Karpas-422 (cell line): ENCODE data around the gene ATRN. TPM values are rescaled to one million over a fixed set of nuclear protein-coding genes. Genes with fewer than 3 reads are reported as not detected.

ENCODE experiments used
- DNase-seq: peaks from one replicate; pipeline ENCODE4 v3.0.0-alpha.2; 2015
- H2AFZ ChIP-seq: fragments of 200-600 bp; sonication (generic); 2 replicates; pipeline ENCODE4 v1.6.1; 2014; ENCODE audit warnings: antibody characterized with exemption, low read length, mixed read lengths
- H3K27ac ChIP-seq: fragments of 200-600 bp; sonication (generic); 2 replicates; pipeline ENCODE4 v1.5.1; 2014; ENCODE audit warnings: mild to moderate bottlenecking, low read length, moderate library complexity
- H3K27me3 ChIP-seq: fragments of 200-600 bp; sonication (generic); 2 replicates; pipeline ENCODE4 v1.6.1; 2014; ENCODE audit warnings: low read length, mixed read lengths
- H3K36me3 ChIP-seq: fragments of 200-600 bp; sonication (generic); 2 replicates; pipeline ENCODE4 v1.6.1; 2014; ENCODE audit warnings: low read length, mixed read lengths; ENCODE audit not compliant: insufficient read depth
- H3K4me1 ChIP-seq: fragments of 200-600 bp; sonication (generic); 2 replicates; pipeline ENCODE4 v1.6.1; 2014; ENCODE audit warnings: mild to moderate bottlenecking, low read length, mixed read lengths
- H3K4me2 ChIP-seq: fragments of 200-600 bp; sonication (generic); 2 replicates; pipeline ENCODE4 v1.6.1; 2014; ENCODE audit warnings: low read length, low read depth, mild to moderate bottlenecking; ENCODE audit not compliant: poor library complexity, severe bottlenecking
- H3K4me3 ChIP-seq: fragments of 200-600 bp; sonication (generic); 2 replicates; pipeline ENCODE4 v1.5.1; 2014; ENCODE audit warnings: mild to moderate bottlenecking, antibody characterized with exemption, low read length, mixed read lengths
- H3K79me2 ChIP-seq: fragments of 200-600 bp; sonication (generic); 2 replicates; pipeline ENCODE4 v1.6.1; 2014; ENCODE audit warnings: mild to moderate bottlenecking, low read length, mixed read lengths
- H3K9ac ChIP-seq: fragments of 200-600 bp; sonication (generic); 2 replicates; pipeline ENCODE4 v1.6.0; 2014; ENCODE audit warnings: low read length
- H3K9me2 ChIP-seq: fragments of 200-600 bp; sonication (generic), shearing (Covaris generic); replicated peaks from 2 replicates; pipeline ENCODE4 v1.6.0; 2014; ENCODE audit warnings: mild to moderate bottlenecking, low read length, moderate library complexity; ENCODE audit not compliant: insufficient read depth
- H3K9me3 ChIP-seq: fragments of 300-700, 200-600 bp; sonication (generic); 2 replicates; pipeline ENCODE4 v1.6.1; 2014; ENCODE audit warnings: low read length, mixed read lengths
- H4K20me1 ChIP-seq: fragments of 200-600 bp; sonication (generic); 2 replicates; pipeline ENCODE4 v1.6.1; 2014; ENCODE audit warnings: mild to moderate bottlenecking, antibody characterized with exemption, low read length, low read depth; ENCODE audit not compliant: insufficient read depth
- total RNA-seq: library from RNA; depleted of rRNA; stranded (reverse); fragments of >200 nt; shearing (Covaris generic); gene quantifications from 2 replicates; pipeline ENCODE4 v1.2.3, GENCODE V29; 2014; ENCODE audit warnings: low replicate concordance

The ATRN gene
- total RNA-seq, 1 experiment from 2014 or later: 8.2 TPM

DNA sequence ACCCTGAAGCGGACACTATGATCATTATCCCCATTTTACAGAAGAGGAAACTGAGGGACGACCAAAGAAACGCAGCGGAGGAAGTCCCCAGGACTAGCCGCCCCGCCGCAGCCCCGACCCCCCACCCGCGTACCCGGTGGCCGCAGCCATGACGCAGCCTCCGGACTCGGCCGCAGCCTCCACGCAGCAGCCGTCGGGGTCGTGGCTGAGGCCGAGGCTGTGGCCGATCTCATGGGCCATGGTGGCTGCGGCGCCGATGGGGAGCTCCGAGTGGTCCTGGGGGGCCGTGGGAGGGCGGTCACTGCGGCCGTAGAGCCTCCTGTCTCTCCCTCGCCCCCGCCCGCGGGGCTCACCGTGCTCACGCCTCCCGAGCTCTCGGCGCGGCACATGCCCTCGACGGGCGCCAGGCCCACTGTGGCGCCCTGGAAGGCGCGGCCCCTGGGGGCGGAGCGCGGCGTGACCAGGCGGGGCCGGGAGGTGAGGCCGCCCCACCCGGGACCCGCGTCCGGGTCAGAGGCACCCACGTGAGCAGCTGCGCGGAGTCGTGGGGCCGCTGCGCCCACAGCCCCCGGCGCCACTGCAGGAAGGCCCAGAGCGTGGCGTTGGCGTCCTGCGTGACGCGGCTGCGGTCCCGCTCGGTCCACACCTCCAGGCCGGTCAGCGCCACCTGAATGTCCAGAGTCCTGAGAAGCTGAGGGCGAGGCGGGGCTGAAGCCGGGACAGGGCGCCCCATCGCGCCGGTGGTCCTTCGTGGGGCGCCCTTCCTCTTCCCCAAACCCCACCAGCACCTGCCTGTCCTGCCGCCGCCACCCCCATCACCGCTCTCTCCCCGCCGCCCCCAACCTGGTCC lies 202.6 kb downstream of the ATRN start:
- Histone ChIP-seq H3K4me1 (no peaks in the 10 kb centered on the region), H3K4me3 (no peak overlapping the region), H3K9me3 (no peaks in the 10 kb centered on the region), H2AFZ (no peak overlapping the region), H3K9me2 (no peaks in the 10 kb centered on the region), H3K27me3 (no peaks in the 10 kb centered on the region), H4K20me1 (no peaks in the 10 kb centered on the region), H3K9ac (no peak overlapping the region), H3K36me3 (no peaks in the 10 kb centered on the region), H3K79me2 (no peaks in the 10 kb centered on the region), H3K27ac (no peak overlapping the region), H3K4me2 (no peak overlapping the region)
- DNase-seq: no peak

DNA sequence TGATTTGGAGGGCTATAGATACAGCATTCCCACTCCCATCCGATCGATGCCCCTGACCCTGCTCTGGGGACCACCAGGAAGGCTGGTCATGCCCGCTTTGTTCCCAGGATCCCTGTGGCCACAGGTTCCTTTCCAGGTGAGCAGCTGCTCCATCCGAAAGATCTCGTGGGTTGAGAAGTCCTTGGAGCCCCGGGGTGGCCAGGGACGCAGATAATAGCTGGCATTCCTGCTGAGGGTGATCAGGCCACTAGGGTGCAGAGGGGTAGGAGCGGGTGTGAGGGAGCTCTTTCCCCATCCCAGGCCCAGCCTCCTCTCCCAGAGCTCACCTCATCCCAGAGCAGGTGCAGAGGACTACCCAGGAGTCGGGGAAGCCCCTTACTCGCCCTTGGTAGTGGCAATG lies 203.6 kb downstream of the ATRN start:
- Histone ChIP-seq H3K27me3 (no peaks in the 10 kb centered on the region), H3K9me2 (no peaks in the 10 kb centered on the region), H3K9ac (no peak overlapping the region), H3K27ac (no peak overlapping the region), H4K20me1 (no peaks in the 10 kb centered on the region), H3K4me1 (no peaks in the 10 kb centered on the region), H2AFZ (no peak overlapping the region), H3K9me3 (no peaks in the 10 kb centered on the region), H3K4me2 (no peak overlapping the region), H3K79me2 (no peaks in the 10 kb centered on the region), H3K4me3 (no peak overlapping the region), H3K36me3 (no peaks in the 10 kb centered on the region)
- DNase-seq: no peak

DNA sequence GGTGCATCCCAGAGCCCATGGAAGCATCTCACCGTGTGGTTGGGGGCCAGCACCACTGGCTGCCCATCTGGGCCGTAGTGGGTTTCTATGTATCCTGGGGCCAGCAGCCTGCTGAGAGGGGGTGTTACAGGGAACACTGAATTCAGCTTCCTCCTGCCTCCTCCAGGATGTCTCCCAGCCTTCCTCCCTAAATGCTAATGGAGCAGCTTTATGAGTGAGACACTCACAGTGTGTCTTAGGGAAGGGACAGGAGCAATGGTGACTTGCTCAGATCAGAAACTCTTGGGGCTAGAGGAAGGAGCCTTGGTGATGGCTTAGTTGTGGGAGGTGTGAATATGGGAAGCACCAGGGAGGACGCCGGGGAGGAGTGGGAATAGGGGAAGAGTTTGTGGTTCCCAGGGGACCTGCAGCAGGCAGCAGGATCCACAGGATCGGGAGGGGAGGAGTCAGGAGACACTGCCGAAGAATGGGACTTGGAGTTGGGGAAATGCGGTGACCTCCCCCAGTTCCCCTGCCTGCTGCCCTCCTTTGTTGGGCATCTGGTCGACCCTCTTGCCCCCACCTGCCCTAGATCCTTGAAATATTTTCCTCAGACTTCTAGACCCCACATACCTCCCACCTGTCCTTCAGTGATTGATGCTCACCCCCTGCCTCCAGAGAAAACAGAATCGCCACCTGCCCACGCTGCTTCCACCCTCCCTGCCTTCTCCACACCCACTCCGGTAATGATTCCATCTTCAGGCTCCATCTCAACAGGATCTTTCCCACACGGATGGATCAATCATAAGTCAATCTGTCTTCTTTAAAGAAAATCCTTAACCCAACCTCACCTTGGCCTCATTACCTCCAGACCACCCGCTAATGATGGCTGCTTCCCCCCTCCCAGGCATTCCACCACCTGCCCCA lies 204.4 kb downstream of the ATRN start:
- Histone ChIP-seq H3K27ac (no peak overlapping the region), H3K9me2 (no peaks in the 10 kb centered on the region), H2AFZ (no peak overlapping the region), H4K20me1 (no peaks in the 10 kb centered on the region), H3K36me3 (no peaks in the 10 kb centered on the region), H3K4me3 (no peak overlapping the region), H3K27me3 (no peaks in the 10 kb centered on the region), H3K9ac (no peak overlapping the region), H3K4me1 (no peaks in the 10 kb centered on the region), H3K79me2 (no peaks in the 10 kb centered on the region), H3K4me2 (no peak overlapping the region), H3K9me3 (no peaks in the 10 kb centered on the region)
- DNase-seq: no peak

DNA sequence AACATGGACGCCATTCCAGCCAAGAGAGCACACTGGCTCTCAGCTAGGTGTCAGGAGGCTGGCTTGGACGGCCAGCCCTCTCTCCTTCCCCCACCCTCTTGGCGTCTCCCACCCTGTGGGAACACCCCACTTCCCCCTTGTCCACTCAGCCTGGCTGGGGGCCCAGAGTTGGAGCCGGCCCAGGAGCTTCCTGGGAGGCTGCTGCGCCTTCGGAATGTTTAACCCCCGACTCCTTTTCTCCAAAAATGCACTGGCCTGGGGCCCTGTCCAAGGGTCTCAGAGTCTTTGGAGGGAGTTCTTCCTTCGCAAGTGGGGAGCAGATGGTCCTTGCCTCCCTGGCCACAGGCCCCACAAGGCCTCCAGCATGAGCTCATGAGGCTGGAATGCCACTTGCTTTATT lies 206.9 kb downstream of the ATRN start:
- Histone ChIP-seq H3K9me2 (no peaks in the 10 kb centered on the region), H2AFZ (no peak overlapping the region), H3K27me3 (no peaks in the 10 kb centered on the region), H3K9me3 (no peaks in the 10 kb centered on the region), H3K36me3 (no peaks in the 10 kb centered on the region), H3K27ac (no peak overlapping the region), H3K4me2 (no peak overlapping the region), H4K20me1 (no peaks in the 10 kb centered on the region), H3K9ac (no peak overlapping the region), H3K4me3 (no peak overlapping the region), H3K79me2 (no peaks in the 10 kb centered on the region), H3K4me1 (no peaks in the 10 kb centered on the region)
- no peak for DNase-seq

DNA sequence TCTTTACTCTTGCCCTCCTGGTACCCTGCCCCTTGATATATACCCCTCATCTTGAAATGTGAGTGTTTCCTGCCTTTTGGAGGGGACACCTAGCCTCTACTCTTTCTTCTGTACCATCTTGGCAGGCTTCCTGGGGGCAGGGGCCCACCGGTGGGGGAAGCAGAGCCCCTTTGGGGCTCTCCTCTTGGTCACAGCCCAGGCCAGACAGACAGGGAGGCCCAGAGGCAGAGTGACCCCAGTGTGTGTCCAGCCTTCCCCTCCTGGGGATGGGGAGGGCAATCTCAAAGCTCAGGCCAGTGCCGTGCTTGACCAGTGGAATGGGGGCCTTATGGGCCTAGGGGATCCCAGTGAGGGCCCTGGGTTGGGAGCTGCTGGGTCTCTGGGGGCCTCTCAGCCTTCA lies 207.4 kb downstream of the ATRN start:
- Histone ChIP-seq H3K27me3 (no peaks in the 10 kb centered on the region), H4K20me1 (no peaks in the 10 kb centered on the region), H3K79me2 (no peaks in the 10 kb centered on the region), H3K4me2 (no peak overlapping the region), H3K9me2 (no peaks in the 10 kb centered on the region), H3K4me3 (no peak overlapping the region), H3K9ac (no peak overlapping the region), H2AFZ (no peak overlapping the region), H3K4me1 (no peaks in the 10 kb centered on the region), H3K36me3 (no peaks in the 10 kb centered on the region), H3K27ac (no peak overlapping the region), H3K9me3 (no peaks in the 10 kb centered on the region)
- DNase-seq: no peak

DNA sequence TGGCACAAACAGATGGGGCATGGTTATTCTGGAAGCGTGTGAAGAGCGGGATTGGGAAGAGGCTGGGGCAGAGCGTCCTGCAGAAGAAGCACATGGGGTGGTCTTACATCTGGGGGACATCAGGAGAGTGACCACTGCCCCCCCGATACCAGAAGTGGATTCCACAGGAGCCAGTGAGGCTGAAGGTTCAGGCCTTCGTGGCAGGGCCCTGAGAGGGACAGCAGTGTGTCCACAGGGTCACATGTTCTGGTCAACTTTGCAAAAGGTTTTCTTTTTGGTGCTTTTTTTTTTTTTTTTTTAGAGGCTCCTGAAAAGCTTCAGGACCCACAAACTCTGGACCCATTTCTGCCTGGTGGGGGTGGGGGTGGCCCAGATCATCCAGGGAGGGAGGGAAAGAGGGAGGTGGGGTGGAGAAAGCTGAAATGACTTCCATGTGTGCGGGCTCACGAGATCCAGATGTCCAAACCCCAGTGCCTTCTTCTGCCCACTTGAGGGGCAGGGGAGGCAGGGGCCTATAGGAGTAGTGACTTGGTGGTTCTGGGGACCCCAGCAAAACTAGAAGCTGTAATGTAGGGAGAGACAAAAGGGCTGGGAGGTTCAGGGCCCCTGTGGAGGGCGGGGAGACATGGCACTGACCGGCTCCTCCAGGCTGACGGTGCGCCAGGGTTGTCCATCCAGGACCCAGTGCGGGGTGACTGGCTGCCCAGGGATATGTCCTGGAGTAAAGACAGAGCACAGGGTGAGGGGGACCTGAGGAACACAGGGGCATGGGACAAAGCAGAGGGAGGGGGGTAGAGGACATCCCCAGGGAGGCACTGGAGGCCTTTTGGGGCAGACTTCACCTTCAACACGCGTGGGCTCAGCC lies 208.3 kb downstream of the ATRN start:
- Histone ChIP-seq H3K27me3 (no peaks in the 10 kb centered on the region), H2AFZ (no peak overlapping the region), H3K4me3 (no peak overlapping the region), H3K36me3 (no peaks in the 10 kb centered on the region), H3K79me2 (no peaks in the 10 kb centered on the region), H3K9ac (no peak overlapping the region), H3K9me3 (no peaks in the 10 kb centered on the region), H3K9me2 (no peaks in the 10 kb centered on the region), H4K20me1 (no peaks in the 10 kb centered on the region), H3K27ac (no peak overlapping the region), H3K4me2 (no peak overlapping the region), H3K4me1 (no peaks in the 10 kb centered on the region)
- no peak for DNase-seq

DNA sequence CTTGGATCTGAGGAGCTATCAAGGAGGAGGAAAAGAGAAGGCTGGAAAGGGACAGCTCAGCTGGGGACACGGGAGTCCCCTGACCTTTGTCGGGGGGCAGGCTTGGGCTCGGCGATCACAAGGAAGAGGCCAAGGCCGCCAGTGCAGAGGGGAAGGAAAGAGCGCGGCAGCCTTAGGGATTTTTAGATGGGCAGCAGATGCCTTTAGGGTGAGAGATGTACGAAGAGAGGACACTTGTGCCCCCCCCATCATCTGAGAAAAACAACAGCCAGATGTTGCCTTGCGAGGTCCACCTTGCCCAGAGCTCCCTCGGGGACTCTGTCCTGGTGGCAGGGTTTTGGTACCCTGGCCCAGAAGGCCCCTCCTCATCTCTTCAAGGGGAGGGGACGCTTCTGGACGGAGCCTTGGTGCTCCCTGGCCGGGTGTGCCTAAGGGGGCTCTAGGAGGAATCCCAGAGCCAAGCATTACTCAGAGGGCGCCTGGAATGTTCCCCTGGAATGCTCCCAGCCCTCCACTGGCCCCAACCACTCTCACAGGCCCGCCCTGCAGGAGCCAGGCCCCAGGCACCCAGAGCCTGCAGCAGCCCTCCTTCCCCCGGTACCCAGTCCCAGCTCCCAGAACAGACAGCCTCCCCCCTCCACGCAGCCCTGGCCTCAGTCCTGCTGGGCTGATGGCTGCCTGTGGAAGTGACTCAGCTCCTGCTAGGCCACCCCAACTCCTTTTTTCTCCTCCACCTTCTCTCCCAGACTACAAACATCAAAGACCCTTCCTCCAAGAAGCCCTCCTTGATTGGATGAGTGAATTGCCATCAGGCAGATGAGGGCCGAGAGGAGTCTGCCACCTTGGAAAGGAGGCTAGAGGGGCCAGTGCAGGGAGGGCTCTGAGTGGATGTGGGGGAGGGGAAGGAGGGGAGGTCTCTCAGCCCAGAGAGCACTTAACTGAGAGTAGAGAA lies 209.2 kb downstream of the ATRN start:
- H3K9me2 ChIP-seq: no peaks in the 10 kb centered on the region
- H3K27ac ChIP-seq: no peak overlapping the region
- no peaks in the 10 kb centered on the region for H3K36me3 ChIP-seq
- H3K4me2 ChIP-seq: no peak overlapping the region
- DNase-seq: no peak
- H2AFZ ChIP-seq: no peak overlapping the region
- H3K9ac ChIP-seq: no peak overlapping the region
- H3K79me2 ChIP-seq: no peaks in the 10 kb centered on the region
- H3K27me3 ChIP-seq: no peaks in the 10 kb centered on the region
- H3K4me3 ChIP-seq: no peak overlapping the region
- H3K4me1 ChIP-seq: no peaks in the 10 kb centered on the region
- no peaks in the 10 kb centered on the region for H3K9me3 ChIP-seq
- H4K20me1 ChIP-seq: no peaks in the 10 kb centered on the region
